HG02981 (cell line): ENCODE measurements around the gene PTTG1IP.

Experiments used
- ATAC-seq: cut with Tn5 transposase; IDR thresholded peaks from one replicate; pipeline ENCODE4 v1.9.1; 2021; ENCODE audit warnings: mild to moderate bottlenecking, moderate library complexity; ENCODE audit not compliant: unreplicated experiment

The PTTG1IP gene

DNA sequence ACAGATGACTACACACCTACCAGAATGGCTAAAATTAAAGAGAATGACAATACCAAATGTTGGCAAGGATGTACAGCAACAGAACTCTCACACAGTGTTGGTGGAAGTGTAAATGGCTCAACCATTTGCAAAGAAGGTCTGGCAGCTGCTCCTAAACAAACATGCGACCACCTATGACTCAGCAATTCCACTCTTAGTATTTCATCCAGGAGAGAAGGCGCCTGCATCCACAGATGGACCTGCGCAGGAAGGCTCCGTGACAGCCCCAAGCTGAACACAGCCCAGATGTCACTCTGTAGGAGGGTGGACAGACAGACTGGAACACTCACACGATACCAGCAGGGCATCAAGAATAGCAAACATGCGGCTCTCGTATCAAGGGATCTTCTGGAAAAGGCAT lies 6.7 kb downstream of the PTTG1IP start:
- no peak for ATAC-seq

DNA sequence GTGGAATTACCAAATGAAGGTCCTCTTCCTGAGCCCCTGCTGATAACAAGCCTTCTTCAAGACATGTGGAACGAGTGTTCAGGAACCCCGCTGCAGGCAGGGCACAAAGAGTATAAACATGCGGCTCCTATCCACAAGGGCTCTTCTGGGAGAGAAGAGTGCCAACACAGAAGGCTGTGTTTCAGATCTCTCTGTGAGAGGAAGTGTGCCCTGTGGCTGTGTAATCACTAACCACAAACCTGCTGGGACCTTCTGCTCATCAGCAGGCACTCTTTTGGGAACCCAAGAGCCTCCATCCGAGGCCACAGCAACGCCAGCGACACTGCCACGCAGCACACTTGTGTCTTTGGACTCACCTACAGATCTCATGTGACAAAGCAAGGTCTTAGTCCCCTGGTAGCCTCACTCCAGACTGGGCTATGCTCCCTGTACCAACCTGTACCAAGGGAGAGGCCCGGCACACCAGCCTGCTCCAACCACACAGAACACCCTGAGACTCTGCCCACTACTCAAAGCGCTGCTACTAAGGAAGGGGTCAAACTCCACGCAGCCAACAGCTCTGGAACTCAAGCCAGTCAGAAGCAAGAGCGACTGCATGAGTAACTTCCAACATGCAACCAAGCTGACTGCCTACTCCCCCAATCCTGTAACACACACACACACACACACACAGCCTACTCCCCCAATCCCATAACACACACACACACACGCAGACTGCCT lies 7.8 kb downstream of the PTTG1IP start:
- ATAC-seq = no peak

DNA sequence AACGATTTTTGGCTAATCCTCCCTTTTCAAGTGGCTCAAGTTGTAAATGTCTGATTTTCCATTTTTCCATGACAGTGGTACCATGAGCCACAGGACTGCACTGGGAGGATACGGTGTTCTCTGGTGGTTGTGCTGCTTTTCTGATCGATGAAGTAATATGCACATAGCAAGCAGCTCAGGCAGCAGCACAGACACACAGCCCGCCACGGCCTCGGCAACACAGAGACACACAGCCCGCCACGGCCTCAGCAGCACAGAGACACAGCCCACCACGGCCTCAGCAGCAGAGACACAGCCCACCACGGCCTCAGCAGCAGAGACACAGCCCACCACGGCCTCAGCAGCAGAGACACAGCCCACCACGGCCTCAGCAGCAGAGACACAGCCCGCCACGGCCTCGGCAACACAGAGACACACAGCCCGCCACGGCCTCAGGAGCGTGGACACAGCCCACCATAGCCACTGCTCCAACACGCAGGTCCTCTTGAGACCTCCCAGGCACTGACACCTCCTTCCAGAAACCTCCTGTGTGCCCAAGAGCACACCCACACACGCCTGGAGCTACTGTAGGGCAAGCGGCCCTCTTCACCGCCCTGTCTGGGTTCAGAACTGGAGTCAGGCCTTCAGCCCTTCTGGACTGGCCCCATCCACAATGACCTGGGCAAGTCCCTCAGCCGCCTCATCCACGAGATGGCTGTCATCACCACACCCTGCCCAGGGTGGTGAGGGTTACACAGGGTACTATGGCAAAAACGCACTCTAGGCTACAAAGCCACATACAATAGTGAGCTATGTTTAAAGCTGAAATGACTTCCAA lies 10.4 kb downstream of the PTTG1IP start:
- ATAC-seq = no peak

DNA sequence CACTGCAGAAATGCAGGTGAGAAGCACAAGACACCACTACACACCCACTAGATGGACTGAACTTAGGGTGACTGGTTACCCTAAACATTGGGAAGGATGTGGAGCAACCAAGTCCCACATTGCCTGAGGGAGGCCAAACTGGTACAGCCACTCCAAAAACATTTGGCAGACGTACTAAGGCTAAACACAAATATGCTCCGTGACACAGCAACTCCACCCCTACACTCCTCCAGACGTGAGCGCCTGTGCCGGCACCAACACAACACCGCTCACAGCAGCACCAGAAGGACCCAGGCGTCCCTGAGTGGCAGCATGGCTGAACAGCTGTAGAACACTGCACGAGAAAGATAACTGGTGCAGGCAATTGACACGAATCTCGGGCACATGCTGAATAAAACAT lies 14.7 kb downstream of the PTTG1IP start:
- ATAC-seq = no peak

DNA sequence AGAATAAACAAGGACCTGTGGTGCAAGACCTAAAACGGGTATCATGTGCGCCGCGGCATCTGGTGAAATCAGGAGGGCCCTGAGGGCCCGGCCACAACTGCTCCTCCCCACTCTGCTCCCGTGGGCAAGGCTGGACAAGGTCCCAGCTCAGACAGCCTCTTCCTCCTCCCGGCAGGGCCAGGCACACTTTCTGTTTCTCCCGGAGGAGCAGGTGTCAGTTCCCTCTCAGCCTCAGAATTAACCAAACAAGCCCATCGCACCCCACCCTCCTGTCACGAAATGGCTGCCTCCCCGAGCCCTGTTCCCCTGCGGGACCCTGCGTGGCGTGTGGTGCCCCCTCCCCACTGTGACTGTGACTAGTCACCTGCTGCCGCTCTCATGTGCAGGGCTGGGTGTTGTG lies 15.2 kb downstream of the PTTG1IP start:
- ATAC-seq = no peak

DNA sequence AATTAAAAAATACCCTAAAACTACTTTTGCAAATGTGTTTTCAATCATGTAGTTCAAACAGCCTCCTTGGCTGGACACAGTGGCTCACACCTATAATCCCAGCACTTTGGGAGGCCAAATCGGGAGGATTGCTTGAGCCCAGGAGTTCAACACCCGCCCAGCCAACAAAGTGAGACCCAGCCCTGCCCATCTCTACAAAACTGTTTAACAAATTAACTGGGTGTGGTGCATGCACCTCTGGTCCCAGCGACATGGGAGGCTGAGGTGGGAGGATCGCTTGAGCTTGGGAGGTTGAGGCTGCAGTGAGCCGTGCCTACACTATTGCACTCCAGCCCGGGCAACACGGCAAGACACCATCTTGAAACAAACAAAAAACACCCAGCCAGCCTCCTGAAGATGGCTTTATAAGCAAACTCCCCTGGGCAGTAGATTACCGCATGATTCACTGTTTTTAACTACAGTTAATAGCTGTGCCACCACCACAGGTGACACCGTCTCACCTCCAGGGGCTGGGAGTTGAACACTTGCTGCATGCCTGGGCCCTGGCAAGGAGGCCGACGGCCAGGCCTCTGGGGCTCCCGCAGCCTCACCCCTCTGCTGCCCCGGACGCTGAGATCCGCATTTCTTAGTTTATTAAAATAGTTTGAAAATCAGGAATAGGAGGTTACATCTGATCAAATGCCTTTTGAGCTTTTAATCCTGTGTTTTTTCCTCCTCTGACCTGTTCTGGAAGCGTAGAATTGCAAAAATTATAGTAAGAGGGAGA lies 16.2 kb downstream of the PTTG1IP start:
- ATAC-seq = no peak

DNA sequence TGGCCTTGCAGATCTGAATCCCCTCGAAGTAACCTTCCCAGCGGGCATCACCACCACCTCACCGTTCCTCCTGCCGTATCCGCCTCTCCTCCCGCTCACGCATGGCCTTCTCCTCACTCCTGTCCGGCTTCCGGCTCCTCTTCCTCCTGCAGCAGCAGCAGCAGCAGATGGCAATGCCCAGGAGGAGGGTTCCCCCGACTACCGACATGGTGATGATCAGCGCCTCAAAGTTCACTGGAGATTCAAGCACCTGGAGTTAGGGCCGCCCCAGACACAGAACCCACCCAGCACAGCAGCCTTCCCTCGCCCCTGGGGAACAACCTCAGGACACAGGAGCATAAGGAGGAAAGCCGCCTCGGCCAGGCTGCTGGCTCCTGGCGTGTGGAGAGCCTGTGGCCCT lies 17.4 kb downstream of the PTTG1IP start:
- ATAC-seq = no peak

DNA sequence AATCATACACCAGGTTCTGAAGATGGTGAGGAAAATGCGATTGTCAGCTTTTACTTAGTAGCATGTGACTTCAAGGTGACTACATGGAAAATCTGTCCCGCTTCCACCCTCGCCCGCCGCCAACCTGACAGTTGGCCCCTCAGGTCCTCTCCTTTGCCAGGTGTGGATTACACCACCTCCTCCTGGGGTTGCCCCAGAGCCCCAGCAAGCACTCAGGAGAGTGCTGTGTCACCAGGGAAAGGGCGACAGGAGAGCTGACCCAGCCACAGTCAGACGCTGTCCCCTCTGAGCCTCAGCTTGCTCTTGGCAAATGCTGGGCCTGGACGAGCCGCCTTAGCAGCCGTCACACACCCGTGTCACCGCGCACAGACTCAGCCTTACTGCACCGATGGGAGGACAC lies 17.9 kb downstream of the PTTG1IP start:
- no peak for ATAC-seq

DNA sequence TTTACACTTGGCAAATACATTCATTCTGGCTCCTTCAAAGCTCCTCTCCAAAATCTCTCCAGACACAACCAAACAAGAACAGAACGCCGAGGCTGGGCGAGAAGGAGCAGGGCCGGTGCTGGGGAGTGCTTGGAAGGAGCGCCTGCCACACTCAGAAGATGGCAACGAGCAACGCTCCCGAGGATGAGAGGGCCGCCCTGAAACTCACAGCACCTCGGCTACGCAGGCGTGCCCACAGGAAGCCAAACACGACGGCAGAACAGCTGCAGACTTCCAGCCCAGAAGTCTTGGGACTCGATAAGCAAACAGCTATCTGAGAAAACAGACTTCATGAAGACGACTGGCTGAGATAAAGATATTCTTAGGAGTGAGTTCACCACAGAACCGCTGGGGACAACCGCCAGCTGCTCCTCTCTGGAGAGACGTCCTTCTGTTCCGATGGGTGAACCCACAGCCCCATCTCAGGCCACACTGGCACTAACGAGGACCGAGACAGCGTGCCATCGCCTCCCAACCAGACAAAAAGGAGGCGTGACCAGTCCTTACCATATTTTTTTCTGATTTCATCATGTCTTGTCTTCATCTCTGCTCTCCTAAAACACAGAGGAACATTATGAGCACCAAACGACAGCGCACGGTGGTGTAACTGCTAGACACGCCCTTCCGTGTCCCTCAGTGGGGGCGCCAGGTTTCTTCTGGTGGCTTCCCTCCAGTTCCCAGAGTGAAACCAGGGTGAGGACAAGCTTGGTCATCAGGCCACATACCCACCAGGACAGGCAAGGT lies 18.6 kb downstream of the PTTG1IP start:
- ATAC-seq = no peak

DNA sequence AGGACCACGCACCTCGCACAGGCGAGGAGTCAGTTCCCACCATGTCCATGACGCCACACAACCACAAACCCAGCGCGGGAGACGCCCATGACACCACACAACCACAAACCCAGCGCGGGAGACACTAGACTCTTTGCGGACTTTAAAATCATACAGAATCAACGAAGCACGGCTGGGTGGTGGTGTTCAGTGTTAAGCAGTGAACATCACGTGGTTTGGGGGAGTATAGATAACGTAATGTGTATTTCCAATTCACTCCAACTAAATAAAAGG lies 19.2 kb downstream of the PTTG1IP start:
- ATAC-seq = no peak

DNA sequence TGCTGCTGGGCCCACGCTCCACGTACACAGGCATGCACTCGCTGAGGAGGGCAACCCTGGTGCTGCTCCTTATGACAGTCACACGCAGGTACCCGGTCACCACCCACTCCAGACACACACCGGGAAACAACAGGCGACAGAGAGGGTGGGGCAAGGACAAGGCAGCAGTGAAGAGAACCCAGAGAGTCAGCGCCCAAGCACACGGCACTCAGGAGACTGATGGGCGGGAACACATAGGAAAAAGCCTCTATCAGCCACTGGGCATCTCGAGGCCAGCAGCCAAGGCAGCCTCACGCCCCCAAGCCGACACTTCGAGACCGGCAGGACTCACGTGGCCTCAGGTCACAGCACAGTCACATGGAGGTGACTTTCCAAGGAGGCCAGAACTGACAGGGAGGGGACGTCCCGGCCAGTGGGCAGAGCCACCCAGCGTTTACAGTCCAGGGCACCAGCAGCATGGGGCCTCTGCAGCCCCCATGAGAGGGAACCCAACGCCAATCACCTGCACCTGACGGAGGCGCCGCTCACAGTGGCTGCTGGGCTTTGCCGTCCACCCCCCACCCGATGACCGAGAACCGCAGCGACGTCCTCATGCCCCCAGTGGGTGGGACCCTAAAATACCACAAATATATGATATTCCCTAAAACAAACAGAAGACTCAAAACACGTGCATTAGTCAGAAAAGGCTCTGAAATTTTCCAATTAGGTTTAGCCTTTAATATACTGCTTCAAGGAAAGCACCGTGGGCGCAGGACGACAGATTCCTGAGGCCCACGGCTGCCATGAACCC lies 19.7 kb downstream of the PTTG1IP start:
- no peak for ATAC-seq

DNA sequence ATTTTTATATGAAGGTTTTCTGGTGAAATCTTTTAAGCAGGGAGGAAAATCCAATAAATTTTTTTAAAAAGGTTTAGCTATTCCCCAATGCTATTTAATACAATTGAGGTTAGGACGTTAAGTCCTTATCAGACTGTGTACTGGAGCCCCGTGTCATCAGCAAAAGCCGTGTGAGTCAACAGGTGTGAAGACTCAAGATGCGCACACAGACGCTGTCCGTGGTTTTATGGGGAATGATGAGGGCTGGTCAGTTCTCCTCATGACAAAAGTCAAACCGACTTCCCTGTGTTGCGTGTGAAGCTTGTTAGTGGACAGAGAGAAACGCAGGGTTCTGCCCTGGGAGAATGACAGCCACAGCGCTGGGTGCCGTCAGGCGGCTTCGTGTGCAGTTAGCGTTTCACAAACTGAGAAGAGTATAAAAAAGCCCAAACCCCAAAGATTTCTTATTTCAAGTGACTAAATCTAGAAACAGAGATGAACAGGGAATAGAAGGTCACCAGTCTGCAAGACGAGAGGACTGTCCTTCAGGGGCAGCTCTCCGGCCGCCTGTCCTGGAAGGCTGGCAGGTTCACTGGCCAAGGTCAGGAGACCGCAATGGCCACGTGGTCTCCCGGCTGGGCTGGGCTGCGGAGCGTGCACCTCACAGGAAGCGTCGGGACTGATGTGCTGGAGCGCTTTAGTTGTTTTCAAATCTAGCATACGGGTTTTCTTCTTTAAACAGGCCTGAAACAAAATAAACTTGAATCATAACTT lies 22.4 kb downstream of the PTTG1IP start:
- no peak for ATAC-seq

DNA sequence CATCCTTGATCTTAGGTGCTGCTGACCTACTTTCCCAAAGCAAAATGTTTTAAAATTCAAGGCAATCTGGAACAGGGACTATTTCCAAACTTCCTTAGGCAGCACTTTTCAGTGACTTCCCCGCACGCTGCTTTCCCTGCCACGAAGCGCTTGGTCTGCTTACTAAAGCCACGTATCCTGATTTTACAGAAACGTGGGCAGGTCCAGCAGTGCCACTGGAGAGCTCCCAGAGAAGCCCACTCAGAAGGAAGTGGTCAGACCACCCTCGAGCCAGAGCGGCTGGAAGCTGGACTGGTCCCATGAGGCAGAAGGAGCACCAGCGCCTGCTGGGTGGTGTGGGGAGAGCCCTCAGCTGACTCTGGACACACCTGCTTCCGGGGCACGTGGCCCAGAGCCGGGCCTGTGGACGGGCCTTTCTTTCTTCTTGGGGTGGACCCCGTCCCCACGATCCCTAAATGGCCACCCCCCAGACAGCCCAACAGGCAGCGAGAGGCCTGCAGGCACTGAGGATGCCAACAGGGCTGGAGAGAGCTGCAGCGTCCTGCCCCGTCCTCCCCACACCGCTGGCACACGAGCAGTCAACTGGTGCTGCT lies 23.2 kb downstream of the PTTG1IP start:
- ATAC-seq = no peak

DNA sequence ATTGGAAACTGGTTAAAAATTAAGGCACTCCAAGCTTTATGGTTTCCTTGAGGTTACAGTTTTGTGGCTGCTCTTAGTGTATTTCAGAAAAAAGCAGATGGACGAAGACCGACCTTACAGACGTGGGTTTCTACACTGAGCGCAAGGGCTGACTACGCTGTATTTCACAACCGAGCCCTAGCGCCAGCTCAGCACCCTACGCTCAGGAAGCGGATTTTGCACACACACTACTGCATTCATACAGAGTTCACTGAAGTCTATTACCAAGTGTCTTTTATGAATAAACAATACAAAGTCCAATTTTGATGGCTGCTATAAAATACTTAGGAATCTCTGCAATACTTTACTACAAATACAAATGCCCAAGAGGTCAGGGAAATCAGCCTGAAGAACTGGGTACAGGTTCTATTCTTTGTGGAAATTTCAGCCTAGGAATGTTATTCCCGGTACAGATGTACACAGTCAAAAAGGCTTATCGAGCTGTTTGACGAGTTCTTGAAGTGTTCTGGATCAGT lies 23.8 kb downstream of the PTTG1IP start:
- no peak for ATAC-seq

DNA sequence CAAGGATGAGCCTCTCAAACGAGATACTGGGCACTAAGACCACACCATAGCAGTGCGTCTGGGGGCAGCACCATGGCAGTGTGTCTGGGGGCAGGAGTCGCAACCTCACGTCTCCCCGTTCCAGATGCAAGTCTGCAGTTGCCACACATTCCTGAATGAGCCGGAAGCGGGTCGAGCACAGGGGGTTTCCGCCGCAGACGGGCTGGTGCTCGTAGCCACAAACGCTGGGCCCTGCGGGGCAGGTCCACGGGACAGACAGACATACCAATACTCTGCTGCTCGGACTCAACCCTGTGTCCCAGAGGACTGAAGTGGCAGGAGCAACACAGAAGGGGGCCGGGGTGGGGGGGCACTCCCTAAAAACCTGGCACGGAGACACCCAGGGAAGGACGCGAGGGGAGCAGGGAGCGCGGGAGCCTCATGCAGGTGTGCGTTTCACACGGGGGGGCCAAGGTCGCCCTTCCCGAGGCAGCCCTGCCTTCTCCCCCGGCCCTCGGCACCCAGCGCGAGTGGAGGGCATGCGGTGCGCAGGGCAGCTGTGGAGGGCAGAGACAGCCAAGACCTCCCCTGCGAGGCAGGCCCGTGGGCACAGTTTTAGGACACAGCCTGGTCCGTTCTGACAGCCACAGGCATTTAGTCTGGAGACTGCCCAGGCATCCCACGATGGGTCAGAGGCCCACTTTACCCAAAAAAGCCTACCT lies 24.5 kb downstream of the PTTG1IP start:
- ATAC-seq = no peak

DNA sequence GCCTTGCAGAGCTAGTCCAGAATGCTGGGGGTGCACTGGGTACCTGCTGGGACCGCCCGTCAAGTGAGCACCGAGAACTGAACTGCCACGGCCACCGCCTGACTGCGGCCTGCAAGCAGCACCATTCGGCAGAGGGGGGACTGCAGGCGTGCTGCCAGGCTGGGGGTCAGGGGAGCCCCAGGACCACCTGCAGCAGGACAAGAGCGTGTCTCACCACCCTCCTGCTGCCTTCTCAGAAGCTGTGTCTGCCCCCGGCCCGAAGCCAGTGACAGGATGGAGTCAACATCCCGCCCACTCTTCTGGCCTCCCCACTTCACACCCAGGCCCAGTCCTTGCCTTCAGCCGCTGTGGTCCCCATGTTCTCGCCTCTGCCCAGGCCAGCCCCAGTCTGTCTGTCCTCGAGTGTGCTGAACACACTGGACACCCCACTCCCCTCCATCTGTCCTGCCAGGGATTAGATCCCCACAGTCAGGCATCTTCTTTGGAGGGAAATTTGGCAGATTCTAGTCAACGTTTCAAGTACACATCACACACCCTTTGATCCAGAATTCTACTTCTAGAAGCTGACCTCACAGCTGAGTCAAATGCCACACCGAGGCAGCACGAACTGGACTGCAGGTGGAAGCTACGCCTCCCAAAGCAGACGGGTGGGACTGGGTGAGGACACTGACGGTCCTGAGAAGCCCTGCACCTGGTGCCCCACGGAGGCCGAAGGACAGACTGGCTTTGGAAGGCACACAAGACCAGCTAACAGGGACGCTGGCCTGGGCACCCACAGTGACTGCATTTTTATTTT lies 26.0 kb downstream of the PTTG1IP start:
- no peak for ATAC-seq

DNA sequence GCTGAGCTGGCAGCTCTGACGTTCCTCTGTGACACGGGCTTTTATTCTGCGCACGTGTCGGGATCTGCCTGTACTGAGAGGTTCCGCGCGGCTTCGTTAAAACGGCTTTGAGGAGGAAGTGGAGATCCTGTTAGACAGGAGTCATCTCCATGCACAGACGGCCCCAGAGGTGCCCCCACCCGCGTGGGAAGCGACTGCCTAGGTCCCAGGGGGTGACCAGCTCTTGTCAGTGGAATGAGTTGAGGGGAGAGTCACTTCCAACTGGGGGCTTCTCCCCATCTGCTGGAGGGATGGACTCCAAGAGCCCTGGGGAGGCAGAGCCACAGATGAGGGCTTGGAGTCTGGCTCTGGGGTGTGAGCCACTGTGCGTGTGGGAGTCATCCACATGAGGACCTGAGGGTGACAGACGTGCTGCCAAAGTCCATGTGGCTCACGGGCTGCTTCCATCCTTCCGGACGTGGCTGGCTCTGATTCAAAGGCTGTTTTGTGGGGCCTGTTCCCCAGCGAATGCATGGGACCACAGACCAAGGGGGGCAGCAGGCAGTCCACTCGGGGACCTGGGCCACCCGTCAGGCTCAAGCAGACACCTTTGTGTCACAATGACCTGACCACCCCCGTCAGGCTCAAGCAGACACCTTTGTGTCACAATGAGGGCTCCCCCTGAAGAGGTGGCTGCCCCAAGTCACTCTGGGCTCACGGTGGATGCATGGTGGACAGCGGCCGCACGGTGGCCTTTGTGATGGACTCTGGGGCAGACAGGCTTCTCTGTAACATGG lies 26.8 kb downstream of the PTTG1IP start:
- no peak for ATAC-seq
